T-helper 2 cell treated with Interferon-gamma antibody and Interleukin-4, amounts not matched to agents 5 μg/mL and 100 μg/mL, for 36 hours (primary cell): ENCODE measurements around the gene CD7.

Source experiments
- DNase-seq: peaks from one replicate; pipeline ENCODE4 v3.0.0; 2021; ENCODE audit warnings: low spot score
- H3K27ac Mint-ChIP-seq: one replicate; pipeline ENCODE4 v1.8.0; 2021; ENCODE audit warnings: mild to moderate bottlenecking, mixed read lengths
- H3K27me3 Mint-ChIP-seq: one replicate; pipeline ENCODE4 v1.8.0; 2021; ENCODE audit warnings: low read depth, mixed read lengths
- H3K36me3 Mint-ChIP-seq: one replicate; pipeline ENCODE4 v1.8.0; 2021; ENCODE audit warnings: low read depth, mixed read lengths
- H3K4me1 Mint-ChIP-seq: one replicate; pipeline ENCODE4 v1.8.0; 2021; ENCODE audit warnings: low read depth, mixed read lengths
- H3K4me3 Mint-ChIP-seq: one replicate; pipeline ENCODE4 v1.8.0; 2022; ENCODE audit warnings: mild to moderate bottlenecking, moderate library complexity, mixed read lengths
- H3K9me3 Mint-ChIP-seq: one replicate; pipeline ENCODE4 v1.8.0; 2021; ENCODE audit warnings: mixed read lengths

The CD7 gene

DNA sequence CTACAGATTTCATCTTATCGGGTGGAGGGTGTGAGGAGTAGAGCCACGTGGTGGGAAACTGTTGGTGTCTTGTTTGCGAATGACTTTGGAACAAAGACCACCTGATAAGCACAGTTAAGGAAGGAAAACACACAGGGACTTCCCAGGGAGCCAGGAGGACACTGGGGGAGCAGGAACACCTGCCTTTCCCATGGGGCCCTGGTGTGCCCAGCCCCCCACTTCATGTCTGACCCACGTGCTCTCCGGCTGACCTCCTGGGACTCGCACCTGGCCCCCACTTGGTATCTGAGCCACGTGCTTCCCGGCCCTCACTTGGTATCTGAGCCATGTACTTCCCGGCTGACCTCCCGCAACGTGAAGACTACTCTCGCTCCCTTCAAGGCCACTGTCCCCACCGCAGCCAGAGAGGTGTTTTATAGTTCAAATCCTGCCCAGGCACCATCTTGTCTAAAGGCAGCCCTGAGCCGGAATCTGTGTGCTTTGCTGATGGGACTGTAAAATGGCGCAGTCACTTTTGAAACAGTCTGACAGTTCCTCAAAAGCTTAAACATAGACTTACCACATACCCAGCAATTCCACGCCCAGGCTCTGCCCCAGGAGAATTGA lies 38.5 kb downstream of the CD7 start:
- H3K4me1 Mint-ChIP-seq, result peaks cover 9% of the 10 kb centered on the region
- no peak for DNase-seq

DNA sequence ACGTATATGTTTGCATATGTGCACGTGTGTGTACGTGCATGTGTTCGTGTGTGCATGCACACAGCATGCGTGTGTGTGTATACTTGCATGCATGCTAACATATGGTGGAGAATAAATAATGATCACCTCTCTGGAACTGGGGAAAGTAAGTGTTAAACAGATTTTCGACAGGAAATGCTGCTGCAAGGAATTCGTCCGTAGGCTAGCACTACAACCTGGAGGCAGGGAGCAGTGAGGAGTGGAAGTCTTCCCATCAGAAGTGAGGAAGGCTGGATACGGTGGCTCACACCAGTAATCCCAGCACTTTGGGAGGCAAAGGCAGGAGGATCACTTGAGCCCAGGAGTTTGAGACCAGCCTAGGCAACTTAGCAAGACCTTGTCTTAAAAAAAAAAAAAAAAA lies 39.1 kb downstream of the CD7 start:
- no peaks in the 10 kb centered on the region for H3K27me3 Mint-ChIP-seq
- no peaks in the 10 kb centered on the region for H3K9me3 Mint-ChIP-seq
- no peaks in the 10 kb centered on the region for H3K36me3 Mint-ChIP-seq
- DNase-seq, result no peak
- peaks cover 9% of the 10 kb centered on the region for H3K4me1 Mint-ChIP-seq
- no peak overlapping the region for H3K4me3 Mint-ChIP-seq
- H3K27ac Mint-ChIP-seq, result no peak overlapping the region

More for the DNA sequence above, 38.5 kb downstream of the CD7 start:
- Mint-ChIP-seq H3K9me3 (no peaks in the 10 kb centered on the region), H3K27ac (no peak overlapping the region), H3K36me3 (no peaks in the 10 kb centered on the region), H3K4me3 (no peak overlapping the region), H3K27me3 (no peaks in the 10 kb centered on the region)

DNA sequence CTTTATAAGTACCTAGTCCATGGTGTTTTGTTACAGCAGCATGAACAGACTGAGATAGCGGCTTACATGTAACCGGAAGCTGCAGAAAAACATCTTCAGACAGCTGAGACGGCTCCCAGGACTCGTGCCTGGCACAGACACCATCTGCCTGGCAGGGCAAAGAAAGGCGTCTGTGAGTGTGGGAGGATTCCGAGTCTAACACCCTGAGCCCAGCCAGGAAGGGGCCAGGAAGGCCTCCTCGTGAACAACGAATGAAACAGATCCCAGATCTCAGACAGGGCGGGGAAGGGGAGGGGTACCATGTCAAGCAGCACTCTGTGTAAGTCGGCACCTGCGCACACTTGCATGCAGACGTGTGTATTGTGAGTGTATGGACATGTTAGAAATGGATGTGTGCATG lies 39.6 kb downstream of the CD7 start:
- no peak for DNase-seq
- Mint-ChIP-seq H3K27ac (no peak overlapping the region), H3K4me3 (no peak overlapping the region), H3K36me3 (no peaks in the 10 kb centered on the region), H3K9me3 (no peaks in the 10 kb centered on the region), H3K4me1 (peaks cover 9% of the 10 kb centered on the region), H3K27me3 (no peaks in the 10 kb centered on the region)

DNA sequence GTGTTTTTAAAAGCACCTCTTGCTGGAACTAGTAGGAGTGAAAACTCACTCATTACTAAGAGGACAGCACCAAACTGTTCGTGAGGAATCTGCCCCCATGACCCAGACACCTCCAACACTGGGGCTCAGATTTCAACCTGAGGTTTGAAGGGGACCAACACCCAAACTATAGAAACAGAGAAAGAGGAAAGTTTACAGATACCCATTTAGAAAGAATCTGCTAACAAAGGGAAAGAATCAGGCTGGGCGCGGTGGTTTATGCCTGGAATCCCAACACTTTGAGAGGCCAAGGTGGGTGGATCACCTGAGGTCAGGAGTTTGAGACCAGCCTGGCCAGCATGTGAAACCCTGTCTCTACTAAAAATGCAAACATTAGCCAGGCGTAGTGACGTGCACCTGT lies 40.5 kb downstream of the CD7 start:
- Mint-ChIP-seq H3K36me3 (peaks cover 4% of the 10 kb centered on the region), H3K4me3 (no peak overlapping the region), H3K27ac (no peak overlapping the region), H3K27me3 (no peaks in the 10 kb centered on the region), H3K4me1 (peaks cover 13% of the 10 kb centered on the region), H3K9me3 (no peaks in the 10 kb centered on the region)
- no peak for DNase-seq

DNA sequence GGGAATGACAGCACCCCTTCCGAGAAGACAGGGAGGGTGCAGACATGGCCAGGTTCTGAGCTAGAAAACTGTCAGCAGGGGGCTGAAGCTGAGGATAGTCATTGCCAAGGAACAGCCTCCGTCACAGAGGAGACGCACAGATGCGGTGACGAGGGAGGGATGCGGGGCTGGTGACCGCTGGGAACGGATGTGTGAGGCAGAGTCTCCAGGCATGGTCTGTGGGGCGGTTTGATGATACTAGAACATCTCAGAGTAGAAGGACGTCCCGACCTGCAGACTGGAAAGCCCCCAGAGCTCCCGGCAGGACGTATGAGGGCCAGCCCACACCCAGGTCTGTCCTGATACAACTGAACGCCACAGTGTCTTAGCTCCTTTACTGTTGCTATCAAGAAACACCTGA lies 42.1 kb downstream of the CD7 start:
- Mint-ChIP-seq H3K27ac (no peak overlapping the region), H3K9me3 (no peaks in the 10 kb centered on the region), H3K36me3 (peaks cover 16% of the 10 kb centered on the region), H3K27me3 (no peaks in the 10 kb centered on the region), H3K4me1 (peaks cover 14% of the 10 kb centered on the region), H3K4me3 (no peak overlapping the region)
- DNase-seq, result no peak

DNA sequence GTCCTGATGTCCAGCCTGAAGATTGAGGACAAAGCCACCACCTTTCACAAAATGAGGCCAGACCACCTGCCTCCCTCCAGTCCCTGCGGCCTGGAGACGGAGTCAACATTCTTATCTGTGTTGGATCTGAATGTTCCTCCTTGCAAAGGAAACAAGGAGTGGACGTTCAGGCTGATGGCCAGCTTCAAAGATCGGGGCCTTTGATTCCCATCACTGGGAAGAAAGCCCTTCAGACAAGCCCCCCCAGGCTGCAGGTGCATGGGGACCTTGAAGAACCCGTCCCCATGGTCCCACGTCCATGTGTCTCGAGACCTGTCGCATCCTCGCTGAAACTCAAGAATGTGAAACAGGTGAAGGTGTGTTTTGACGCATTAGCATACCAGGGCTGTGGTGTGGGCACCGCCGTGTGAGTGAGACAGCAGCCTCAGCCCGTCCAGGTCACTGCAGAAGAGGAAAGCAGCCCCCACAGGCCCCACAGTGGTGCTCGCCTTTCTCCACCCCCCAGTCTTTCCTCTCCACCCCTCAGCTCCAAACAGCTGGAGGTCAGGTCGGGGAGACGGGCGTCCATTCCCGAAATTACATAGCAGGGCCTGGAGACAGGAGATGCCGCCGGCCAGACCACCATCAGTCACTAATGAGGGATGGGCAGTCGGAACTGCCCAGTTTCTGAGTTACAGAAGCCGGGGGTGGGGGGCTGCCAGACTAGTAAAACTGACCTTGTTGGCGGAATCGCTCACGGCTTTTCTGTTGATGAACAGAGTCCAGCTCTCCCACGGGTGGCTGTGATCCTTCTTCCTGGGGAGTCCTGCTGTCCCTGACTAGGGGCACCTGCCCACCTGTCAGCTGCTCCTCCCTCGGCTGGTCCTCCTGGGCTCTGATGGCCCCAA lies 43.0 kb downstream of the CD7 start:
- no peak overlapping the region for H3K27ac Mint-ChIP-seq
- H3K9me3 Mint-ChIP-seq, result no peaks in the 10 kb centered on the region
- H3K4me3 Mint-ChIP-seq, result peak overlapping the region; percentile 89
- no peaks in the 10 kb centered on the region for H3K27me3 Mint-ChIP-seq
- no peak for DNase-seq
- H3K4me1 Mint-ChIP-seq, result peaks cover 23% of the 10 kb centered on the region
- H3K36me3 Mint-ChIP-seq, result peaks cover 23% of the 10 kb centered on the region

DNA sequence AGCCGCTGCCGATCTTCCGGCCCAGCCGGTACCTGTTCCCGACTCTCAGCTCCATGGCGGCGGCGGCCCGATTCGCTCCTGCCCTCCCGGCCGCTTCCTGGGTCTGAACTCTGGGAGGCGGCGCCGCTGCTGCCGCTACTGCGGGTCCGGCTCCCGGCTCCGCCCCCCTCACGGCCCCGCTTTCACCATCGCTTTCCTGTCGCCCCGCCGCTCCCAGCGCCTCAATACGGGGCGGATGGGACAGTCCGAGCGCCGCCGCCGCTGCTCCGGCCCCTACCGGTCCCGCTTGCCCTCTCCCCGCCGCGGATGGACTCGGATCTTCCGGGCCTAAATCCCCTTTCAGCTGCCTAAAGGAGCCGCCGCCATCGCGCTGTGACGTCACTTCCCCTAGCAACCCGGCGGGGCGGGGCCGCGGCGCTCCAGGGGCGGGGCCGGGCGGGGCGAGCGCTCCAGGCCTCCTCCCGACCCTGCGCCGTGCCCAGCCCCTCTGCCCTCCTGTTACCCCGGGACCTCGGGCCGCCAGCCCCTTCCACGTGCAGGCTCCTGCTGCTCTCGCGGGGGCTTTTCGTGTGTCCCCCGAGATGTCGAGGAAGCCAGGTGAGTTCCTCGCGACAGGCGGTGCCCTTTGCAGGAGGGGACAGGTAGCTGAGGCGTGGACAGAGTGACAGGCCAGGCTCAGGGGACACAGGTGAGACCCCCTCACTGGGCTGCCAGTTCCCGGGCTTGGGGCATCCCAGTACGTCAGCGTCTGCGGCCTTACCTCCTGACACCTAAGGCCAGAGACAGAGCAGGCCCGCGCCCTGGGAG lies 43.9 kb downstream of the CD7 start, which contains the start of gene CSNK1D:
Gene CSNK1D (minus strand): TSS at position 374 of the 807 bp plus-strand sequence. CDS start 319 bp downstream, at position 55.
- Mint-ChIP-seq H3K27ac (peak within 1 kb of the TSS; percentile 97), H3K27me3 (no peaks in the 10 kb centered on the region), H3K4me1 (peaks cover 26% of the 10 kb centered on the region), H3K36me3 (peaks cover 27% of the 10 kb centered on the region), H3K4me3 (peak within 1 kb of the TSS; percentile 97), H3K9me3 (no peaks in the 10 kb centered on the region)
- DNase-seq, result peak; percentile 86

DNA sequence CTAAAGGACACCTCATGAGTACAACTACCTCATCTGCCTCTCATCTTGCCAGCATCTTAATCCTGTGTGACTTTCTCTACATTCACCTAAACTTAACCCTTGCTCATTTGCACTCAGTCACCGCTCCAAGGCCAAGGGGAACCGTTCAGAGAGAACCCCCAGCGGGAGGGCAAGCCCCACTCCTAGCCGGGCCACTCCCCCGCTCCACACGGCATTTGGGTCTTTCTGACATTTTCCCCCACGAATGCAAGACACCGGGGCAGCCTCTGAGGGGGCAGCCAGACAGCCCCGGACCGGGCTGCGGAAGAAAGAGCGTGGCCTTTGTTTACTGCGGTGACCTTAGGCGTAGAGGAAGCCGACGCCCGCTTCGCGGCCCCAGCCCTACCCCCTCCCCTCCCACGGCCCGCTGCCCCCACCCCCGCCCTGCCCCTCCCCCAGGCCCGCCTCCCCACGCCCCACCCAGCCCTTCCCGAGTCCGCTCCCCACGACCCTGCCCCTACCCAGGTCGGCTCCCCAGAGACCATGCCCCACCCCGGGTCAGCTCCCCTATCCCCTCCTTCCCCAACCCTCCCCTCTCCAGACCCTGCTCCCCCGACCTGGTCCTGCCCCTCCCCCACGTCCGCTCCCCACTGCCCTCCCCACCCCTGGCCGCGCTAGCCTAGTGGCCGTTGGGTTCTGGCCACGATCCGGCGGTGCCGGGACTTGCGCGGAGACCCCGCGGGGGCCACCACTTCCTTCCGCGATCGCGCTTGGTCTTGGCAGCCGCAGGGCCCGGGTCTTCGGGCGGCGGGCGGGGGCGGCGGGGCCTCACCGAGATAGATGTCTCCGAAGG lies 44.7 kb downstream of the CD7 start:
- H3K27ac Mint-ChIP-seq, result peak overlapping the region; percentile 97
- DNase-seq, result peak; percentile 32
- H3K4me3 Mint-ChIP-seq, result peak overlapping the region; percentile 97
- H3K4me1 Mint-ChIP-seq, result peaks cover 31% of the 10 kb centered on the region
- no peaks in the 10 kb centered on the region for H3K9me3 Mint-ChIP-seq
- H3K27me3 Mint-ChIP-seq, result no peaks in the 10 kb centered on the region
- peaks cover 27% of the 10 kb centered on the region for H3K36me3 Mint-ChIP-seq

DNA sequence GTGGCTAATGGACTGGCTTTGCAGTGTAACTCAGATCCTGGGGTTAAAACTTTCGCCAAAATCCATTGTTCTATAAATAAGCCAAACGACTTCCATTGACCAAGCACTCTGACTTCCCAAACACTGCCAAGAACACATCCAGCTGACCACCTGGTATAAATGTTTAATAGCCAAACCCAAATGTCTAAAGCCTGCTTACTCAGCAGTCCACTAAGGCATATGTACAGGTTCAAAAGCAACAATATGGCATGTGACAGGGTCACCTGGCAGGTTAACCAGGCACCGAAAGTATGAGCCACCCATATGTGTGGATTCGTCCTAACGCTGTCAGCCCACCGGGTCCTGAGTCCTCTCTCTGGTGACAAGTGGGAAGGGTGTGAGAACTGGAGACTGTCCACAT lies 46.0 kb downstream of the CD7 start:
- peaks cover 38% of the 10 kb centered on the region for H3K4me1 Mint-ChIP-seq
- DNase-seq, result no peak
- no peaks in the 10 kb centered on the region for H3K9me3 Mint-ChIP-seq
- H3K36me3 Mint-ChIP-seq, result peaks cover 35% of the 10 kb centered on the region
- no peak overlapping the region for H3K27ac Mint-ChIP-seq
- no peaks in the 10 kb centered on the region for H3K27me3 Mint-ChIP-seq
- H3K4me3 Mint-ChIP-seq, result peak overlapping the region; percentile 97

DNA sequence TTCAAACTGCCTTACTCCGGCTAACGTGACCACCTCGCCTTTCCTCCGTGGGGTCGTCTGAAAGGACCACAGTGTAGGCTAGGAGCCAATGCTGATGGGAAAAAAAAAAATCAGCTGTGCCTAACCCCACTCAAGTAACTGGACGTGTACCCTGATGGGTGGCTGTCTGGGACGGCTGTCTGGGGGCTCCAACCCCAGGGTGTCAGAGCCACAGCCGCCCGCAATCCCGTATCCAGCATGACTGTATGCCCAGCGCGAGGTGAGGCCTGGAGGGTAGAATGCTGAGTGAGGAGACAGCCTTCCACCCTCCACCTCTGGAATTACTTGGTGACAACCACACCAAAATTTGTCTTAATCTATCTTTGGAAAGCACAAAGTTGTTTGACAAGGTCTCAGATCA lies 46.8 kb downstream of the CD7 start:
- no peaks in the 10 kb centered on the region for H3K9me3 Mint-ChIP-seq
- peak overlapping the region; percentile 43 for H3K27ac Mint-ChIP-seq
- peaks cover 38% of the 10 kb centered on the region for H3K4me1 Mint-ChIP-seq
- H3K27me3 Mint-ChIP-seq, result no peaks in the 10 kb centered on the region
- peak overlapping the region; percentile 38 for H3K4me3 Mint-ChIP-seq
- peaks cover 42% of the 10 kb centered on the region for H3K36me3 Mint-ChIP-seq
- DNase-seq, result no peak

DNA sequence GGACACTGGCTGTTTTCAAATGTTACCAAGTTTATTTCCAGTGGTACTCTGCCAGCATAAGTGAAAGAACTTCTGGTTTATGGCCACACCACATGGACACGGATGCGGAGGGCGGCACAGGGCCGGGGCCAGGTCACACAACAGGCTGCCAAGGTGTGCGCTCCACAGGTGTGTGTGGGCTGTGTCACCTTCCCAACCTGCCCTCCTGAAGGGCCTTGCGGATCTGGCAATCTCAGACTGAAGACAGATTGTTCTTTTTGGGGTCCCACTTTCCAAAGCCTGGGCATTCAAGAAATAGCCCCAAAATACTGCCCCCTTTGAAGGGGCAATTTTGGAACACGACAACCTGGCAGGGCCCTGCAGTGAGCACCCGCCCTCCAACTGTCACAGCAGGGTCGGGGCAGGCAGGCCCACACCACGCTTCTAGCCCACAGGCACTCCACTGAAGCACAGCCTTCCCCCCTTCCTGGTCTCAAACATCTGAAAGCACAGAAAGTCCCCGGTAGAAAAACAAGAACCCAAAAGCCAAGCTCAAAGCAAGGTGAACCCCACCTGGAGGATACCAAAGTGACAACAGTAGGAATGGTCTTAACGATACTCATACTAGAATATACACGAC lies 47.4 kb downstream of the CD7 start:
- H3K4me3 Mint-ChIP-seq, result no peak overlapping the region
- H3K36me3 Mint-ChIP-seq, result peaks cover 49% of the 10 kb centered on the region
- no peak for DNase-seq
- peak overlapping the region; percentile 68 for H3K27ac Mint-ChIP-seq
- no peaks in the 10 kb centered on the region for H3K9me3 Mint-ChIP-seq
- H3K4me1 Mint-ChIP-seq, result peaks cover 38% of the 10 kb centered on the region
- H3K27me3 Mint-ChIP-seq, result no peaks in the 10 kb centered on the region

DNA sequence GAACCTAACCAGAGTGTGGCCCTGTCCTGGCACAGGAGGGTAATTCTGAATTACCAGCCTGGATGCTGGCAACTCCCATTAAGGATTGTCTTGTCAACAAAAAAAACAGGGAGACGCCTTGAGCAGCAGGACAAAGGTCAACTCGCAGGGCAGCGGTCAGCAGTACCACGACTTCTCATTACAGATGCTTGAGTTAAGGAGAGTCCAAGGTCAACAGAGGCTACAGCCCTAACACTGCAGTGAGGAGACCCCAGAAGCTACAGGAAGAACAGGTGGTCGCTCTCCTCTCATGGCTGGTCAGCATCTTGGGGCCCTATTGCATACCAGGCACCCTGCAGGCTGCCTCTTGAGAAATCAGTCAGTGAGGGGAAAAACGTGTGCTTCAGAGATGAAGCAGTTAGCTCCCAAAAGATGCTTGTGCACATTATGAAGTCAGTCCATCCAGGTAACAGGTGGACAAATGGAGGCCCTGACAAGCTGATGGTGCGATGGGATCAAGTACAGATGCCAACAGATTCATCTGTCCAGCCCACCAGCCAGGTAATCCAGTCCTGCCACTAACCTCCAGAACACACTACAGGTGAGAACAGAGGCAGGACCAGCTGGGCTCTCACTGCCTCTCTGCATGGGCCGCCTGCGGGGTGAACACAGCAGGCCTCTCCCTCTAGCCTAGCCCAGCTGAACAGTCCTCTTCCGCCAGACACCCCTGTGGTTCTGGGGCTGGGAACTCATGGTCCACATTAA lies 48.1 kb downstream of the CD7 start:
- Mint-ChIP-seq H3K27ac (peak overlapping the region; percentile 68), H3K4me3 (no peak overlapping the region), H3K9me3 (no peaks in the 10 kb centered on the region), H3K4me1 (peaks cover 35% of the 10 kb centered on the region), H3K27me3 (no peaks in the 10 kb centered on the region), H3K36me3 (peaks cover 53% of the 10 kb centered on the region)
- DNase-seq, result no peak
